Measurements from ENCODE around the gene IER5.

Gene IER5

GRCh38 chr1:181077576-181078242 is 10.8 kb upstream of the IER5 start:
- no peak for DNase-seq (ENCODE audit: low read depth)

- DNase-seq (ENCODE audit: low read depth): no peak
Observed at GRCh38 chr1:181079382-181079781, 9.1 kb upstream of the IER5 start.

- no peak for DNase-seq (ENCODE audit: low read depth)
Observed at GRCh38 chr1:181079920-181080319, 8.6 kb upstream of the IER5 start.

GRCh38 chr1:181080556-181080955 is 7.9 kb upstream of the IER5 start:
- DNase-seq (ENCODE audit: low read depth): no peak

- no peak for DNase-seq (ENCODE audit: low read depth)
Observed at GRCh38 chr1:181081395-181081794, 7.1 kb upstream of the IER5 start.

- DNase-seq (ENCODE audit: low read depth): no peak
Observed at GRCh38 chr1:181083842-181084605, 4.5 kb upstream of the IER5 start.

GRCh38 chr1:181084606-181084969 is 3.9 kb upstream of the IER5 start:
- DNase-seq (ENCODE audit: low read depth): no peak

- DNase-seq (ENCODE audit: low read depth): no peak
Observed at GRCh38 chr1:181086091-181086490, 2.4 kb upstream of the IER5 start.

- no peak for DNase-seq (ENCODE audit: low read depth)
Observed at GRCh38 chr1:181086926-181087325, 1.6 kb upstream of the IER5 start.

GRCh38 chr1:181087400-181087901 is 1.0 kb upstream of the IER5 start:
- no peak for DNase-seq (ENCODE audit: low read depth)

GRCh38 chr1:181089017-181089675 is 646 bp downstream of the IER5 start:
- no peak for DNase-seq (ENCODE audit: low read depth)

GRCh38 chr1:181089676-181090544 is 1.4 kb downstream of the IER5 start:
- DNase-seq (ENCODE audit: low read depth): no peak

GRCh38 chr1:181090641-181091126 is 2.2 kb downstream of the IER5 start:
- no peak for DNase-seq (ENCODE audit: low read depth)

GRCh38 chr1:181091309-181092040 is 3.0 kb downstream of the IER5 start:
- no peak for DNase-seq (ENCODE audit: low read depth)

GRCh38 chr1:181092056-181092455 is 3.6 kb downstream of the IER5 start:
- DNase-seq (ENCODE audit: low read depth): no peak

GRCh38 chr1:181092883-181093458 is 4.5 kb downstream of the IER5 start:
- no peak for DNase-seq (ENCODE audit: low read depth)

GRCh38 chr1:181094416-181095212 is 6.1 kb downstream of the IER5 start:
- DNase-seq (ENCODE audit: low read depth): peak; percentile 92

- DNase-seq (ENCODE audit: low read depth): no peak
Observed at GRCh38 chr1:181095260-181095659, 6.8 kb downstream of the IER5 start.

- no peak for DNase-seq (ENCODE audit: low read depth)
Observed at GRCh38 chr1:181095763-181096184, 7.3 kb downstream of the IER5 start.

GRCh38 chr1:181097242-181097641 is 8.7 kb downstream of the IER5 start:
- no peak for DNase-seq (ENCODE audit: low read depth)
